Measurements from ENCODE around the gene MYRIP. TPM values are rescaled to one million over a fixed set of nuclear protein-coding genes. Genes with fewer than 3 reads are reported as not detected.

MYRIP gene
- total RNA-seq, 2 experiments from 2014 or later: not detected

GRCh38 chr3:40018369-40018768 is 209.0 kb downstream of the MYRIP start:
- Mint-ChIP-seq H3K36me3 (ENCODE audit: low read depth) (no peaks in the 10 kb centered on the region), H3K4me3 (no peak overlapping the region), H3K27me3 (peaks cover 10% of the 10 kb centered on the region), H3K9me3 (no peaks in the 10 kb centered on the region), H3K4me1 (ENCODE audit: low read depth) (no peaks in the 10 kb centered on the region), H3K27ac (no peak overlapping the region)
- ATAC-seq: no peak
- intact Hi-C loops (cut with micrococcal nuclease): no loop called here
- ChIA-PET CTCF (no interaction called here), POLR2A (no interaction called here)
- TF ChIP-seq, protein P1, sequence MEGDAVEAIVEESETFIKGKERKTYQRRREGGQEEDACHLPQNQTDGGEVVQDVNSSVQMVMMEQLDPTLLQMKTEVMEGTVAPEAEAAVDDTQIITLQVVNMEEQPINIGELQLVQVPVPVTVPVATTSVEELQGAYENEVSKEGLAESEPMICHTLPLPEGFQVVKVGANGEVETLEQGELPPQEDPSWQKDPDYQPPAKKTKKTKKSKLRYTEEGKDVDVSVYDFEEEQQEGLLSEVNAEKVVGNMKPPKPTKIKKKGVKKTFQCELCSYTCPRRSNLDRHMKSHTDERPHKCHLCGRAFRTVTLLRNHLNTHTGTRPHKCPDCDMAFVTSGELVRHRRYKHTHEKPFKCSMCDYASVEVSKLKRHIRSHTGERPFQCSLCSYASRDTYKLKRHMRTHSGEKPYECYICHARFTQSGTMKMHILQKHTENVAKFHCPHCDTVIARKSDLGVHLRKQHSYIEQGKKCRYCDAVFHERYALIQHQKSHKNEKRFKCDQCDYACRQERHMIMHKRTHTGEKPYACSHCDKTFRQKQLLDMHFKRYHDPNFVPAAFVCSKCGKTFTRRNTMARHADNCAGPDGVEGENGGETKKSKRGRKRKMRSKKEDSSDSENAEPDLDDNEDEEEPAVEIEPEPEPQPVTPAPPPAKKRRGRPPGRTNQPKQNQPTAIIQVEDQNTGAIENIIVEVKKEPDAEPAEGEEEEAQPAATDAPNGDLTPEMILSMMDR (IDR thresholded peaks at IDR 0.05): no peak
- DNase-seq: no peak

- POLR2A ChIA-PET: no interaction called here
- no peak overlapping the region for H3K4me3 Mint-ChIP-seq
- peaks cover 14% of the 10 kb centered on the region for H3K27me3 Mint-ChIP-seq
- no peak overlapping the region for H3K27ac Mint-ChIP-seq
- CTCF ChIA-PET: no interaction called here
- no peaks in the 10 kb centered on the region for H3K4me1 Mint-ChIP-seq (ENCODE audit: low read depth)
- intact Hi-C loops (cut with micrococcal nuclease): no loop called here
- TF ChIP-seq, protein P1 (IDR thresholded peaks at IDR 0.05): no peak
- DNase-seq (no peak), ATAC-seq (no peak)
- peaks cover 3% of the 10 kb centered on the region for H3K9me3 Mint-ChIP-seq
- H3K36me3 Mint-ChIP-seq (ENCODE audit: low read depth): no peaks in the 10 kb centered on the region
Observed at GRCh38 chr3:40019376-40019775, 210.0 kb downstream of the MYRIP start.

- TF ChIP-seq, protein P1 (IDR thresholded peaks at IDR 0.05): no peak
- ChIA-PET POLR2A (no interaction called here), CTCF (no interaction called here)
- intact Hi-C loops (cut with micrococcal nuclease): no loop called here
- Mint-ChIP-seq H3K4me1 (ENCODE audit: low read depth) (no peaks in the 10 kb centered on the region), H3K27me3 (peaks cover 13% of the 10 kb centered on the region), H3K4me3 (no peak overlapping the region), H3K27ac (no peak overlapping the region), H3K9me3 (peaks cover 9% of the 10 kb centered on the region), H3K36me3 (ENCODE audit: low read depth) (no peaks in the 10 kb centered on the region)
- DNase-seq (no peak), ATAC-seq (no peak)
Observed at GRCh38 chr3:40020689-40021088, 211.3 kb downstream of the MYRIP start.

GRCh38 chr3:40021338-40021737 is 211.9 kb downstream of the MYRIP start:
- Mint-ChIP-seq H3K36me3 (ENCODE audit: low read depth) (no peaks in the 10 kb centered on the region), H3K9me3 (peaks cover 15% of the 10 kb centered on the region), H3K27me3 (peaks cover 13% of the 10 kb centered on the region), H3K27ac (no peak overlapping the region), H3K4me1 (ENCODE audit: low read depth) (no peaks in the 10 kb centered on the region), H3K4me3 (no peak overlapping the region)
- ATAC-seq (no peak), DNase-seq (no peak)
- POLR2A ChIA-PET: no interaction called here
- TF ChIP-seq, protein P1 (IDR thresholded peaks at IDR 0.05): no peak
- CTCF ChIA-PET: no interaction called here
- intact Hi-C loops (cut with micrococcal nuclease): no loop called here

DNA sequence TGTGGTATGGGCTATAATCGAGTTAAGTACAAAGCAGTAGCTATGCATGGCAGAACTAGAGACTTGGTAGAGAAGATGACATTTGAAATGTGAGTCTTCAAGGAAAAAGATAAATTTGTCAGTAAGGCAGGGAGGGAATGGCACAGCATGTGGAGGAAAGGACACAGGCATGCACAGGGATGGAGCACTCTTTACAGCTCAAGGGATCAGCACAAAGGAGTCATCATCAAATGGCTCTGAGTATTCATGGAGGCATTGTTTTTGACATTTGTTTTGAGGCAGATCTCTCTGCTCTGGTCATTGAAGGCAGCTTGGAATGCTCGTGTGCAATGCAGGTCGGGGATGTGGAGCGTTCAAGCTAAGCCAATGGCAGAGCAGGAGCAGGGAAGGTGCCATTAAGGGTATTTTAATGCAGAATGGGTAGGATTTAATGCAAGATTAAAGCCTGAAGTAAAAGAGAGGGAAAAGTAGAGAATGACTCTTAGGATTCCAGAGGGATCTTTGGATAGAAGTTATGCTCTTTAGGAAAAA is 213.0 kb downstream of the MYRIP start:
- Mint-ChIP-seq H3K9me3 (peaks cover 21% of the 10 kb centered on the region), H3K4me1 (ENCODE audit: low read depth) (no peaks in the 10 kb centered on the region), H3K27me3 (peaks cover 13% of the 10 kb centered on the region), H3K4me3 (no peak overlapping the region), H3K27ac (no peak overlapping the region), H3K36me3 (ENCODE audit: low read depth) (no peaks in the 10 kb centered on the region)
- TF ChIP-seq, protein P1 (IDR thresholded peaks at IDR 0.05): no peak
- ChIA-PET POLR2A (no interaction called here), CTCF (no interaction called here)
- DNase-seq (no peak), ATAC-seq (no peak)
- intact Hi-C loops (cut with micrococcal nuclease): no loop called here

All from activated CD8-positive, alpha-beta T cell treated with anti-CD3 and anti-CD28 coated beads for 36 hours (primary cell).